Activated T-cell treated with anti-CD3 and anti-CD28 coated beads, Interleukin-2, amount 50 U/mL, for 72 hours (primary cell): ENCODE measurements around the gene TNNT3. TPM values are rescaled to one million over a fixed set of nuclear protein-coding genes. Genes with fewer than 3 reads are reported as not detected.

Source experiments
- ATAC-seq, 2 donors: fragments of 150-1000 bp; cut with Tn5 transposase; replicated peaks in 1 of 2; 2 replicates each; pipeline ENCODE4 v1.10.0; 2021; ENCODE audit warnings: moderate library complexity in 2 of 2, mild to moderate bottlenecking in 1 of 2
- DNase-seq, 2 donors: peaks; one replicate each; pipeline ENCODE4 v3.0.0; 2021 to 2022; ENCODE audit warnings: mixed read lengths in 1 of 2
- H3K27ac Mint-ChIP-seq: one replicate; pipeline ENCODE4 v1.8.0; 2022; ENCODE audit warnings: mild to moderate bottlenecking, moderate library complexity, mixed read lengths
- H3K27me3 Mint-ChIP-seq: one replicate; pipeline ENCODE4 v1.8.0; 2022; ENCODE audit warnings: low read depth, mixed read lengths
- H3K36me3 Mint-ChIP-seq, 2 donors: one replicate each; pipeline ENCODE4 v1.8.0; 2022; ENCODE audit warnings: mixed read lengths in 2 of 2, mild to moderate bottlenecking in 1 of 2; ENCODE audit not compliant: insufficient read depth in 2 of 2
- H3K4me1 Mint-ChIP-seq: one replicate; pipeline ENCODE4 v1.8.0; 2022; ENCODE audit warnings: low read depth, mixed read lengths
- H3K4me3 Mint-ChIP-seq, 2 donors: one replicate each; pipeline ENCODE4 v1.8.0; 2022; ENCODE audit warnings: mild to moderate bottlenecking in 2 of 2, mixed read lengths in 2 of 2, moderate library complexity in 2 of 2
- H3K9me3 Mint-ChIP-seq, 2 donors: one replicate each; pipeline ENCODE4 v1.8.0; 2022; ENCODE audit warnings: mixed read lengths in 2 of 2
- total RNA-seq, 2 donors: library from RNA; stranded (reverse); gene quantifications; one replicate each; pipeline ENCODE4 v1.2.3, GENCODE V29; 2022

Gene TNNT3
- total RNA-seq, 2 donors from 2014 or later: 5.6 to 15.5 TPM

- Mint-ChIP-seq H3K27me3 (no peaks in the 10 kb centered on the region), H3K4me1 (peaks cover 5% of the 10 kb centered on the region), H3K9me3 (no peaks in the 10 kb centered on the region), H3K27ac (no peak overlapping the region), H3K36me3 (no peaks in the 10 kb centered on the region), H3K4me3 (no peak overlapping the region)
- no peak for ATAC-seq
- DNase-seq: peak in 1 of 2 donors; percentile 0
Observed at GRCh38 chr11:1943576-1943975, 24.1 kb downstream of the TNNT3 start.

- Mint-ChIP-seq H3K4me3 (no peak overlapping the region), H3K27me3 (no peaks in the 10 kb centered on the region), H3K4me1 (peaks cover 4% of the 10 kb centered on the region), H3K9me3 (no peaks in the 10 kb centered on the region), H3K36me3 (no peaks in the 10 kb centered on the region), H3K27ac (no peak overlapping the region)
- ATAC-seq: no peak
- DNase-seq: peak; percentile 0
Observed at GRCh38 chr11:1943977-1944376, 24.5 kb downstream of the TNNT3 start.

GRCh38 chr11:1946812-1947484 is 27.4 kb downstream of the TNNT3 start, which contains the start of gene MRPL23:
MRPL23 (plus strand) TSS chr11:1947332; CDS start chr11:1947363, 31 bp downstream.
- DNase-seq: no peak
- Mint-ChIP-seq H3K27me3 (no peaks in the 10 kb centered on the region), H3K36me3 (no peaks in the 10 kb centered on the region), H3K27ac (no peak within 1 kb of the TSS), H3K4me1 (no peaks in the 10 kb centered on the region), H3K4me3 (no peak within 1 kb of the TSS), H3K9me3 (no peaks in the 10 kb centered on the region)
- ATAC-seq: peak; percentile 79

- H3K4me1 Mint-ChIP-seq: no peaks in the 10 kb centered on the region
- peak; percentile 38 to 47 for ATAC-seq
Observed at GRCh38 chr11:1947592-1948237, 28.2 kb downstream of the TNNT3 start.

GRCh38 chr11:1948389-1948788 is 28.9 kb downstream of the TNNT3 start:
- Mint-ChIP-seq H3K9me3 (no peaks in the 10 kb centered on the region), H3K4me3 (no peak overlapping the region)

More at GRCh38 chr11:1947592-1948237, 28.2 kb downstream of the TNNT3 start:
- H3K9me3 Mint-ChIP-seq: no peaks in the 10 kb centered on the region
- no peaks in the 10 kb centered on the region for H3K27me3 Mint-ChIP-seq
- no peak overlapping the region for H3K27ac Mint-ChIP-seq
- DNase-seq: no peak
- H3K4me3 Mint-ChIP-seq: no peak overlapping the region
- H3K36me3 Mint-ChIP-seq: no peaks in the 10 kb centered on the region

GRCh38 chr11:1949302-1949701 is 29.8 kb downstream of the TNNT3 start:
- ATAC-seq (no peak), DNase-seq (no peak)
- H3K9me3 Mint-ChIP-seq: no peaks in the 10 kb centered on the region
- no peaks in the 10 kb centered on the region for H3K4me1 Mint-ChIP-seq
- H3K36me3 Mint-ChIP-seq: no peaks in the 10 kb centered on the region
- no peak overlapping the region for H3K27ac Mint-ChIP-seq
- H3K4me3 Mint-ChIP-seq: no peak overlapping the region
- H3K27me3 Mint-ChIP-seq: no peaks in the 10 kb centered on the region

More at GRCh38 chr11:1948389-1948788, 28.9 kb downstream of the TNNT3 start:
- no peak for ATAC-seq
- Mint-ChIP-seq H3K4me1 (no peaks in the 10 kb centered on the region), H3K36me3 (no peaks in the 10 kb centered on the region), H3K27me3 (no peaks in the 10 kb centered on the region), H3K27ac (no peak overlapping the region)
- no peak for DNase-seq

- no peak overlapping the region for H3K27ac Mint-ChIP-seq
- H3K36me3 Mint-ChIP-seq: no peaks in the 10 kb centered on the region
- no peaks in the 10 kb centered on the region for H3K9me3 Mint-ChIP-seq
- ATAC-seq (no peak), DNase-seq (no peak)
- no peaks in the 10 kb centered on the region for H3K27me3 Mint-ChIP-seq
- no peak overlapping the region for H3K4me3 Mint-ChIP-seq
- no peaks in the 10 kb centered on the region for H3K4me1 Mint-ChIP-seq
Observed at GRCh38 chr11:1949922-1950321, 30.4 kb downstream of the TNNT3 start.

- Mint-ChIP-seq H3K9me3 (no peaks in the 10 kb centered on the region), H3K4me1 (no peaks in the 10 kb centered on the region), H3K27ac (no peak overlapping the region), H3K27me3 (no peaks in the 10 kb centered on the region), H3K36me3 (no peaks in the 10 kb centered on the region), H3K4me3 (no peak overlapping the region)
- no peak for ATAC-seq
- DNase-seq: no peak
Observed at GRCh38 chr11:1952806-1953482, 33.4 kb downstream of the TNNT3 start.

GRCh38 chr11:1953489-1954266 is 34.2 kb downstream of the TNNT3 start:
- H3K4me3 Mint-ChIP-seq: no peak overlapping the region
- H3K27me3 Mint-ChIP-seq: no peaks in the 10 kb centered on the region

GRCh38 chr11:1958367-1958766 is 38.9 kb downstream of the TNNT3 start:
- ATAC-seq: no peak
- H3K9me3 Mint-ChIP-seq: no peaks in the 10 kb centered on the region
- H3K36me3 Mint-ChIP-seq: no peaks in the 10 kb centered on the region
- H3K27ac Mint-ChIP-seq: no peak overlapping the region
- H3K27me3 Mint-ChIP-seq: no peaks in the 10 kb centered on the region
- no peaks in the 10 kb centered on the region for H3K4me1 Mint-ChIP-seq
- DNase-seq: no peak
- no peak overlapping the region for H3K4me3 Mint-ChIP-seq

More at GRCh38 chr11:1953489-1954266, 34.2 kb downstream of the TNNT3 start:
- DNase-seq (no peak), ATAC-seq (peak in 1 of 2 donors; percentile 50)
- H3K27ac Mint-ChIP-seq: no peak overlapping the region
- no peaks in the 10 kb centered on the region for H3K4me1 Mint-ChIP-seq
- no peaks in the 10 kb centered on the region for H3K9me3 Mint-ChIP-seq
- no peaks in the 10 kb centered on the region for H3K36me3 Mint-ChIP-seq

- DNase-seq (no peak), ATAC-seq (no peak)
- Mint-ChIP-seq H3K27ac (no peak overlapping the region), H3K4me3 (no peak overlapping the region), H3K4me1 (no peaks in the 10 kb centered on the region), H3K36me3 (no peaks in the 10 kb centered on the region), H3K9me3 (no peaks in the 10 kb centered on the region), H3K27me3 (no peaks in the 10 kb centered on the region)
Observed at GRCh38 chr11:1959786-1960185, 40.3 kb downstream of the TNNT3 start.

- H3K4me1 Mint-ChIP-seq: no peaks in the 10 kb centered on the region
- ATAC-seq (no peak), DNase-seq (no peak)
- no peaks in the 10 kb centered on the region for H3K9me3 Mint-ChIP-seq
- no peak overlapping the region for H3K27ac Mint-ChIP-seq
- H3K4me3 Mint-ChIP-seq: no peak overlapping the region
- H3K27me3 Mint-ChIP-seq: no peaks in the 10 kb centered on the region
- H3K36me3 Mint-ChIP-seq: no peaks in the 10 kb centered on the region
Observed at GRCh38 chr11:1963864-1964263, 44.4 kb downstream of the TNNT3 start.

- no peaks in the 10 kb centered on the region for H3K4me1 Mint-ChIP-seq
- DNase-seq: no peak
- no peak overlapping the region for H3K27ac Mint-ChIP-seq
- H3K27me3 Mint-ChIP-seq: no peaks in the 10 kb centered on the region
- no peak overlapping the region for H3K4me3 Mint-ChIP-seq
- H3K36me3 Mint-ChIP-seq: no peaks in the 10 kb centered on the region
- ATAC-seq: no peak
- H3K9me3 Mint-ChIP-seq: no peaks in the 10 kb centered on the region
Observed at GRCh38 chr11:1964348-1964747, 44.8 kb downstream of the TNNT3 start.
